DOHH2 (cell line): ENCODE measurements around the gene SLC2A13.

Experiments used
- H3F3A ChIP-seq: fragments of 200-600 bp; sonication (generic), shearing (Covaris generic); 2 replicates; pipeline ENCODE4 v1.6.0; 2016; ENCODE audit warnings: antibody characterized with exemption, mild to moderate bottlenecking; ENCODE audit not compliant: control insufficient read depth, insufficient read depth
- H3K27ac ChIP-seq: fragments of 200-600 bp; sonication (generic); 2 replicates; pipeline ENCODE4 v1.5.1; 2014; ENCODE audit warnings: low read depth, mild to moderate bottlenecking, low read length, moderate library complexity
- H3K27me3 ChIP-seq: fragments of 200-600 bp; sonication (generic); 2 replicates; pipeline ENCODE4 v1.6.1; 2014; ENCODE audit warnings: mild to moderate bottlenecking, low read length, mixed read lengths; ENCODE audit not compliant: control insufficient read depth
- H3K36me3 ChIP-seq: fragments of 200-600 bp; sonication (generic); 2 replicates; pipeline ENCODE4 v1.6.1; 2014; ENCODE audit warnings: mild to moderate bottlenecking, low read length, moderate library complexity, mixed read lengths; ENCODE audit not compliant: control insufficient read depth
- H3K4me1 ChIP-seq: fragments of 200-600 bp; sonication (generic); 2 replicates; pipeline ENCODE4 v1.6.1; 2014; ENCODE audit warnings: mild to moderate bottlenecking, low read length, mixed read lengths; ENCODE audit not compliant: control insufficient read depth
- H3K4me2 ChIP-seq: fragments of 200-600 bp; sonication (generic); 2 replicates; pipeline ENCODE4 v1.6.0; 2014; ENCODE audit warnings: mild to moderate bottlenecking, low read length, moderate library complexity
- H3K4me3 ChIP-seq: fragments of 200-600 bp; sonication (generic); 2 replicates; pipeline ENCODE4 v1.5.1; 2014; ENCODE audit warnings: mild to moderate bottlenecking, low read length, mixed read lengths
- H3K79me2 ChIP-seq: fragments of 200-600 bp; sonication (generic); 2 replicates; pipeline ENCODE4 v1.6.1; 2014; ENCODE audit warnings: mild to moderate bottlenecking, low read length, mixed read lengths; ENCODE audit not compliant: control insufficient read depth
- H3K9me2 ChIP-seq: fragments of 200-600 bp; sonication (generic); replicated peaks from 2 replicates; pipeline ENCODE4 v1.6.1; 2014; ENCODE audit warnings: mild to moderate bottlenecking, low read length, mixed read lengths; ENCODE audit not compliant: control insufficient read depth
- H3K9me3 ChIP-seq: fragments of 200-600 bp; sonication (generic); 2 replicates; pipeline ENCODE4 v1.6.1; 2014; ENCODE audit warnings: antibody characterized with exemption, low read length, mixed read lengths; ENCODE audit not compliant: control insufficient read depth, insufficient read depth
- H4K20me1 ChIP-seq: fragments of 200-600 bp; sonication (generic); 2 replicates; pipeline ENCODE4 v1.6.0; 2014; ENCODE audit warnings: low read depth, mild to moderate bottlenecking, antibody characterized with exemption, low read length, moderate library complexity; ENCODE audit not compliant: control insufficient read depth, insufficient read depth
- CTCF ChIP-seq: fragments of 200-600 bp; sonication (generic); IDR thresholded peaks from one replicate; pipeline ENCODE4 v1.5.1; 2014; ENCODE audit warnings: antibody characterized with exemption, mild to moderate bottlenecking, low read depth, low read length; ENCODE audit not compliant: poor library complexity, severe bottlenecking
- EZH2phosphoT487 ChIP-seq: fragments of 200-600 bp; sonication (generic); IDR thresholded peaks from 2 replicates; pipeline ENCODE4 v1.6.1; 2017; ENCODE audit warnings: borderline replicate concordance, mild to moderate bottlenecking, antibody characterized with exemption, low read length, moderate library complexity, mixed read lengths

SLC2A13 gene

GRCh38 chr12:39912211-39912980 lies 193.5 kb downstream of the SLC2A13 start:
- no peak overlapping the region for H3K27ac ChIP-seq
- no peaks in the 10 kb centered on the region for H3K9me3 ChIP-seq
- TF ChIP-seq EZH2phosphoT487 (no peak), CTCF (no peak)
- no peaks in the 10 kb centered on the region for H3K4me1 ChIP-seq
- no peaks in the 10 kb centered on the region for H3K9me2 ChIP-seq
- no peak overlapping the region for H3K4me3 ChIP-seq
- no peaks in the 10 kb centered on the region for H3K79me2 ChIP-seq
- H4K20me1 ChIP-seq: no peaks in the 10 kb centered on the region
- H3F3A ChIP-seq: no peaks in the 10 kb centered on the region
- H3K4me2 ChIP-seq: no peak overlapping the region
- no peaks in the 10 kb centered on the region for H3K27me3 ChIP-seq
- no peaks in the 10 kb centered on the region for H3K36me3 ChIP-seq

- no peak overlapping the region for H3K27ac ChIP-seq
- no peaks in the 10 kb centered on the region for H3F3A ChIP-seq
- no peaks in the 10 kb centered on the region for H4K20me1 ChIP-seq
- no peaks in the 10 kb centered on the region for H3K36me3 ChIP-seq
- H3K4me2 ChIP-seq: no peak overlapping the region
- TF ChIP-seq EZH2phosphoT487: no peak
- TF ChIP-seq CTCF: no peak
- no peaks in the 10 kb centered on the region for H3K79me2 ChIP-seq
- no peak overlapping the region for H3K4me3 ChIP-seq
- H3K27me3 ChIP-seq: no peaks in the 10 kb centered on the region
- H3K4me1 ChIP-seq: no peaks in the 10 kb centered on the region
- H3K9me3 ChIP-seq: no peaks in the 10 kb centered on the region
- no peaks in the 10 kb centered on the region for H3K9me2 ChIP-seq
Measured at GRCh38 chr12:39906237-39906636, 199.6 kb downstream of the SLC2A13 start.

GRCh38 chr12:39905152-39905551 lies 200.7 kb downstream of the SLC2A13 start:
- Histone ChIP-seq H3K9me3 (no peaks in the 10 kb centered on the region), H3K4me3 (no peak overlapping the region), H3K4me1 (no peaks in the 10 kb centered on the region), H3F3A (no peaks in the 10 kb centered on the region), H3K36me3 (no peaks in the 10 kb centered on the region), H3K9me2 (no peaks in the 10 kb centered on the region), H3K4me2 (no peak overlapping the region), H3K27me3 (no peaks in the 10 kb centered on the region), H4K20me1 (no peaks in the 10 kb centered on the region), H3K79me2 (no peaks in the 10 kb centered on the region), H3K27ac (no peak overlapping the region)
- no peak for TF ChIP-seq CTCF
- TF ChIP-seq EZH2phosphoT487: no peak
